CD4-positive, CD25-positive, alpha-beta regulatory T cell (primary cell): ENCODE measurements around the gene RPS6KL1. TPM values are rescaled to one million over a fixed set of nuclear protein-coding genes. Genes with fewer than 3 reads are reported as not detected.
A peak's percentile ranks its signal among the peaks of the same experiment; 100 is the strongest.

Source experiments
- ATAC-seq, 2 donors: fragments of 150-1000 bp; cut with Tn5 transposase; one replicate each; pipeline ENCODE4 v1.10.0; 2021; ENCODE audit warnings: low read depth in 2 of 2, moderate number of reproducible peaks in 2 of 2, moderate library complexity in 1 of 2
- DNase-seq, 3 donors: peaks; one replicate each; pipeline versions ENCODE4 v3.0.0 to v3.0.0-alpha.2; 2012 to 2022; ENCODE audit warnings: mixed read lengths in 1 of 3
- H3K27ac ChIP-seq: one replicate; pipeline ENCODE4 v1.7.0; 2013; ENCODE audit warnings: mild to moderate bottlenecking, low read length; ENCODE audit not compliant: insufficient read depth, poor library complexity, severe bottlenecking
- H3K27me3 ChIP-seq: one replicate; pipeline ENCODE4 v1.7.0; 2013; ENCODE audit warnings: low read length; ENCODE audit not compliant: control insufficient read depth, insufficient read depth
- H3K36me3 ChIP-seq: one replicate; pipeline ENCODE4 v1.7.0; 2013; ENCODE audit warnings: mild to moderate bottlenecking, low read length, moderate library complexity; ENCODE audit not compliant: control insufficient read depth, insufficient read depth
- H3K4me1 ChIP-seq: 2 replicates; pipeline ENCODE4 v1.7.0; 2013; ENCODE audit warnings: mild to moderate bottlenecking, low read length; ENCODE audit not compliant: insufficient read depth, control insufficient read depth, poor library complexity, severe bottlenecking
- H3K4me3 ChIP-seq: one replicate; pipeline ENCODE4 v1.7.0; 2013; ENCODE audit warnings: low read depth, mild to moderate bottlenecking, low read length, moderate library complexity
- H3K9me3 ChIP-seq, 2 experiments: 1 replicate in 1 of 2; 2 replicates in 1 of 2; pipeline ENCODE4 v1.7.0; 2013; ENCODE audit warnings: low read length in 2 of 2, mild to moderate bottlenecking in 1 of 2, moderate library complexity in 1 of 2; ENCODE audit not compliant: control insufficient read depth in 2 of 2
- H3K27ac Mint-ChIP-seq, 3 donors: one replicate each; pipeline ENCODE4 v1.8.0; 2020 to 2022; ENCODE audit warnings: mild to moderate bottlenecking in 3 of 3, mixed read lengths in 3 of 3, moderate library complexity in 2 of 3
- H3K27me3 Mint-ChIP-seq: one replicate; pipeline ENCODE4 v1.8.0; 2022; ENCODE audit warnings: mild to moderate bottlenecking, mixed read lengths
- H3K36me3 Mint-ChIP-seq: one replicate; pipeline ENCODE4 v1.8.0; 2020; ENCODE audit warnings: mixed read lengths
- H3K4me1 Mint-ChIP-seq, 4 donors: one replicate each; pipeline ENCODE4 v1.8.0; 2020 to 2022; ENCODE audit warnings: mixed read lengths in 4 of 4, mild to moderate bottlenecking in 1 of 4
- H3K4me3 Mint-ChIP-seq, 4 donors: one replicate each; pipeline ENCODE4 v1.8.0; 2020 to 2022; ENCODE audit warnings: mild to moderate bottlenecking in 4 of 4, mixed read lengths in 4 of 4, moderate library complexity in 3 of 4
- H3K9me3 Mint-ChIP-seq, 7 donors: one replicate each; pipeline ENCODE4 v1.8.0; 2020 to 2022; ENCODE audit warnings: mixed read lengths in 7 of 7, mild to moderate bottlenecking in 3 of 7, moderate library complexity in 2 of 7
- polyA plus RNA-seq, 4 donors: library from polyadenylated mRNA; unstranded; fragments of 300-500 nt; fragmentation: Illumina TruSeq; gene quantifications; one replicate each; pipeline ENCODE4 v1.2.3, GENCODE V29; 2021
- total RNA-seq: library from RNA; stranded (reverse); gene quantifications from one replicate; pipeline ENCODE4 v1.2.3, GENCODE V29; 2022

The RPS6KL1 gene
- total and polyA plus RNA-seq, 5 donors from 2014 or later, result 0.27 to 4.5 (median 2.2) TPM

DNA sequence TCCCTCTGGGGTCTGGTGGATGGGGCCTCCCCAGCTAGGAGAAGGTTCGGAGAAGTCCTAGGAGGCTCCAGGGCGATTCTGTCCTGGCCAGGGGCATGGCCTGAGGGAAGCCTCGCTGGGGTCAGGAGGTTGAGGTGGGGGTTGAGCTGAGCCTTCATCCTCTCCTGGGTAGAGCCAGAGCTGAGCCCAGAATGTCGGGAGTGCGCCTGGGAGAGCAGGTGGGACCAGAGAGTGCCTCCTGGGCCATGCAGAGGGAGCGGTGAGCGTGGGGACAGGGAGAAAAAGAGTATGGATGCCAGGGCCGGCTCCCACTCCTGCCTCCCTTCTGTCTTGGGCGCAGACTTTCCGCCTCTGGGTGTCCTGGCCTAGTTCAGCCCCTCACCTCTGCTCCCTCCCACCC, 13.1 kb downstream of the RPS6KL1 start:
- no peak overlapping the region for H3K27ac ChIP-seq
- peaks cover 3% of the 10 kb centered on the region for H3K4me1 ChIP-seq
- Mint-ChIP-seq H3K27ac (peak overlapping the region in 1 of 3 donors; percentile 92), H3K4me3 (no peak overlapping the region), H3K36me3 (peaks cover 1% of the 10 kb centered on the region), H3K4me1 (peaks cover 0 to 8% (median 1%) of the 10 kb centered on the region in 4 donors), H3K27me3 (no peaks in the 10 kb centered on the region), H3K9me3 (no peaks in the 10 kb centered on the region)
- no peaks in the 10 kb centered on the region for H3K27me3 ChIP-seq
- DNase-seq (no peak), ATAC-seq (no peak)
- H3K4me3 ChIP-seq, result no peak overlapping the region
- peaks cover 3% of the 10 kb centered on the region for H3K36me3 ChIP-seq
- H3K9me3 ChIP-seq, result no peaks in the 10 kb centered on the region

- H3K27ac Mint-ChIP-seq, result no peak overlapping the region
- H3K27me3 Mint-ChIP-seq, result no peaks in the 10 kb centered on the region
- Histone ChIP-seq H3K27ac (no peak overlapping the region), H3K27me3 (no peaks in the 10 kb centered on the region), H3K36me3 (peaks cover 5% of the 10 kb centered on the region), H3K9me3 (no peaks in the 10 kb centered on the region), H3K4me3 (no peak overlapping the region), H3K4me1 (peaks cover 3% of the 10 kb centered on the region)
- no peaks in the 10 kb centered on the region for H3K9me3 Mint-ChIP-seq
- H3K36me3 Mint-ChIP-seq, result peaks cover 6% of the 10 kb centered on the region
- peaks cover 0 to 12% (median 1%) of the 10 kb centered on the region in 4 donors for H3K4me1 Mint-ChIP-seq
- DNase-seq (no peak), ATAC-seq (no peak)
- no peak overlapping the region for H3K4me3 Mint-ChIP-seq
Measured at GRCh38 chr14:74909501-74909900, 13.6 kb downstream of the RPS6KL1 start.

GRCh38 chr14:74908861-74909341, 14.2 kb downstream of the RPS6KL1 start:
- Histone ChIP-seq H3K9me3 (no peaks in the 10 kb centered on the region), H3K27ac (no peak overlapping the region), H3K4me1 (peaks cover 3% of the 10 kb centered on the region), H3K36me3 (peaks cover 10% of the 10 kb centered on the region), H3K4me3 (no peak overlapping the region), H3K27me3 (no peaks in the 10 kb centered on the region)
- H3K36me3 Mint-ChIP-seq, result peaks cover 7% of the 10 kb centered on the region
- ATAC-seq (no peak), DNase-seq (no peak)
- H3K27ac Mint-ChIP-seq, result no peak overlapping the region
- peaks cover 0 to 12% (median 1%) of the 10 kb centered on the region in 4 donors for H3K4me1 Mint-ChIP-seq
- no peaks in the 10 kb centered on the region for H3K27me3 Mint-ChIP-seq
- H3K4me3 Mint-ChIP-seq, result no peak overlapping the region
- H3K9me3 Mint-ChIP-seq, result no peaks in the 10 kb centered on the region

GRCh38 chr14:74907744-74908143, 15.3 kb downstream of the RPS6KL1 start:
- H3K4me1 ChIP-seq, result peaks cover 3% of the 10 kb centered on the region
- no peak for DNase-seq
- no peak overlapping the region for H3K4me3 Mint-ChIP-seq
- peaks cover 11% of the 10 kb centered on the region for H3K36me3 Mint-ChIP-seq
- no peak overlapping the region for H3K27ac ChIP-seq
- H3K27me3 ChIP-seq, result no peaks in the 10 kb centered on the region
- ATAC-seq, result no peak
- no peaks in the 10 kb centered on the region for H3K9me3 ChIP-seq
- H3K27ac Mint-ChIP-seq, result peak overlapping the region in 1 of 3 donors; percentile 6
- no peaks in the 10 kb centered on the region for H3K27me3 Mint-ChIP-seq
- no peak overlapping the region for H3K4me3 ChIP-seq
- H3K9me3 Mint-ChIP-seq, result no peaks in the 10 kb centered on the region
- H3K36me3 ChIP-seq, result peaks cover 20% of the 10 kb centered on the region
- peaks cover 0 to 12% (median 1%) of the 10 kb centered on the region in 4 donors for H3K4me1 Mint-ChIP-seq

GRCh38 chr14:74906925-74907521, 16.0 kb downstream of the RPS6KL1 start:
- Histone ChIP-seq H3K9me3 (no peaks in the 10 kb centered on the region), H3K27me3 (no peaks in the 10 kb centered on the region), H3K4me1 (peaks cover 3% of the 10 kb centered on the region), H3K4me3 (no peak overlapping the region), H3K27ac (no peak overlapping the region), H3K36me3 (peaks cover 27% of the 10 kb centered on the region)
- Mint-ChIP-seq H3K36me3 (peaks cover 11% of the 10 kb centered on the region), H3K4me1 (peaks cover 0 to 12% (median 1%) of the 10 kb centered on the region in 4 donors), H3K27me3 (no peaks in the 10 kb centered on the region), H3K9me3 (no peaks in the 10 kb centered on the region), H3K4me3 (no peak overlapping the region), H3K27ac (no peak overlapping the region)
- DNase-seq (peak in 1 of 3 donors; percentile 14), ATAC-seq (peak in 1 of 2 donors; percentile 21)

- Mint-ChIP-seq H3K4me1 (peaks cover 0 to 12% (median 3%) of the 10 kb centered on the region in 4 donors), H3K27ac (peak overlapping the region in 2 of 3 donors; percentile 38 to 51), H3K36me3 (peaks cover 11% of the 10 kb centered on the region), H3K27me3 (no peaks in the 10 kb centered on the region), H3K4me3 (no peak overlapping the region), H3K9me3 (no peaks in the 10 kb centered on the region)
- DNase-seq (peak; percentile 61 to 70 (median 68)), ATAC-seq (peak; percentile 57 to 62)
- Histone ChIP-seq H3K4me1 (peaks cover 3% of the 10 kb centered on the region), H3K9me3 (no peaks in the 10 kb centered on the region), H3K36me3 (peaks cover 41% of the 10 kb centered on the region), H3K4me3 (no peak overlapping the region), H3K27me3 (no peaks in the 10 kb centered on the region), H3K27ac (no peak overlapping the region)
Measured at GRCh38 chr14:74905595-74906142, 17.4 kb downstream of the RPS6KL1 start.

DNA sequence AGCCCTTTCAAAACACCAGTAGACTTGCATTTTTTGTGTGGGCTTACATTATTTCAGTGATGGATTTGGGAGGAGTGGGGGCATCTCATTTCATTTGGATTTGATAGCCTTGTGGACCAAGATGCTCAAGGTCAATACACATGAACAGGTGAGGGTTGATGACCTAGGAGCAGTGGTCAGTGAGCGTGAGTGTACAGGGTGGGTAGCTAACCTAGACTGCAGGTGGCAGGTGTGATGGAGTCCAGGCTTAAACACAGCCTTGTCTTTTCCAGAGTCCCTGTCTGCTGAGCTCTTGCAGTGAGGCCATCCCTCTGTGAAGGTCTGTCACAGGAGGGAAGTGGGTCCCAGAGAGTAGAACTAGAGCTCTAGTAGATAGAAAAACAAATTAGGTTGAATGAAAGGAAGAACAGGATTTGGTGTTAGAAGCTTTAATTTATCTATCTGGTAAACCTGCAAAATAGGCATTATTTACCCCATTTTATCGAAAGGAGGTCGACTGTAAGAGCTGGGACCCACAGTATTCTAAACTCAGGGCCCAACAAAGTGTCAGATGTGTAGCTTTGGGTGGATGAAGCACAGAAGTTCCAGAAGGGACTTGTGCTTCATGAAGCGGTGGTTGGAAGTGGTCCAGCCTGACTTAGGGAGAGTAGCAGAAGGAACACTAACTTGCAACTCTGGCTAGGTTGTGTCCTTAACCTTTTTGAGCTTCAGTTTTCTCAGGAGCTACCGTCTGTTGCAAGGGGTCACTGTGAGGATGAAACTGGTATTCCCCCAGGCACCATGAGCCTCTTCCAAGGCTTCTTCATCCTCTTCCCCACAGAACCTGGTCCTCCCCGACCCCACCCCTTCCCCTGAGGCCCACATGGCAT, 18.2 kb downstream of the RPS6KL1 start:
- H3K27ac ChIP-seq, result no peak overlapping the region
- H3K4me3 ChIP-seq, result no peak overlapping the region
- Mint-ChIP-seq H3K4me1 (peaks cover 0 to 11% (median 4%) of the 10 kb centered on the region in 4 donors), H3K27ac (peak overlapping the region in 2 of 3 donors; percentile 59 to 80), H3K9me3 (no peaks in the 10 kb centered on the region), H3K27me3 (no peaks in the 10 kb centered on the region), H3K36me3 (peaks cover 16% of the 10 kb centered on the region), H3K4me3 (no peak overlapping the region)
- no peaks in the 10 kb centered on the region for H3K27me3 ChIP-seq
- H3K4me1 ChIP-seq, result peaks cover 3% of the 10 kb centered on the region
- H3K9me3 ChIP-seq, result no peaks in the 10 kb centered on the region
- DNase-seq, result no peak
- H3K36me3 ChIP-seq, result peaks cover 49% of the 10 kb centered on the region
- ATAC-seq, result no peak
